ENCODE measurements around the gene PRKN.

DNA sequence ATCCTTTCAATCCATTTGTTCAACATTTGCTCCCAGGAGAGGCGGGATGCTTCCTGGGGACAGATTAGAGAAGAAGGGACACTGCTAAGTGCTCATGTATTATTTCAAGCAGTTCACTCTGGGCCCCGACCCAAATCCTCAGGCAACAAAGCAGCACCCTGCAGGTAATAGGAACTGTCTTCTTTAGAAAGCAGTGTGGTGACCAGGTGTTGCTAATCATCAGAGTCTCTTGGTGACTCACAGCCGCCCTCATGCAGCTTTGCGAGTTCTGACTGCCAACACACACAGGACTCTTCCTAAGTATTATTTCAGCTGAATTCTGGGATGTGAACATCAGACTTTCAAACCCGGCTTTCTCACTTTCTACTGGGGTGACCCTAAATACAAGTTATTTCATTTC is 356.4 kb downstream of the PRKN start:
- TF ChIP-seq, protein P1, sequence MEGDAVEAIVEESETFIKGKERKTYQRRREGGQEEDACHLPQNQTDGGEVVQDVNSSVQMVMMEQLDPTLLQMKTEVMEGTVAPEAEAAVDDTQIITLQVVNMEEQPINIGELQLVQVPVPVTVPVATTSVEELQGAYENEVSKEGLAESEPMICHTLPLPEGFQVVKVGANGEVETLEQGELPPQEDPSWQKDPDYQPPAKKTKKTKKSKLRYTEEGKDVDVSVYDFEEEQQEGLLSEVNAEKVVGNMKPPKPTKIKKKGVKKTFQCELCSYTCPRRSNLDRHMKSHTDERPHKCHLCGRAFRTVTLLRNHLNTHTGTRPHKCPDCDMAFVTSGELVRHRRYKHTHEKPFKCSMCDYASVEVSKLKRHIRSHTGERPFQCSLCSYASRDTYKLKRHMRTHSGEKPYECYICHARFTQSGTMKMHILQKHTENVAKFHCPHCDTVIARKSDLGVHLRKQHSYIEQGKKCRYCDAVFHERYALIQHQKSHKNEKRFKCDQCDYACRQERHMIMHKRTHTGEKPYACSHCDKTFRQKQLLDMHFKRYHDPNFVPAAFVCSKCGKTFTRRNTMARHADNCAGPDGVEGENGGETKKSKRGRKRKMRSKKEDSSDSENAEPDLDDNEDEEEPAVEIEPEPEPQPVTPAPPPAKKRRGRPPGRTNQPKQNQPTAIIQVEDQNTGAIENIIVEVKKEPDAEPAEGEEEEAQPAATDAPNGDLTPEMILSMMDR (IDR thresholded peaks at IDR 0.05) = no peak
- no peak for TF ChIP-seq POLR2A (IDR thresholded peaks at IDR 0.05)
